Activated naive CD8-positive, alpha-beta T cell treated with anti-CD3 and anti-CD28 coated beads for 36 hours (primary cell): ENCODE measurements around the gene PDE6A. TPM values are rescaled to one million over a fixed set of nuclear protein-coding genes. Genes with fewer than 3 reads are reported as not detected.

ENCODE experiments used
- DNase-seq: peaks from one replicate; pipeline ENCODE4 v3.0.0; 2021
- H3K27ac Mint-ChIP-seq: one replicate; pipeline ENCODE4 v1.8.0; 2022; ENCODE audit warnings: mild to moderate bottlenecking, moderate library complexity, mixed read lengths
- H3K27me3 Mint-ChIP-seq: one replicate; pipeline ENCODE4 v1.8.0; 2022; ENCODE audit warnings: mild to moderate bottlenecking, mixed read lengths
- H3K36me3 Mint-ChIP-seq: one replicate; pipeline ENCODE4 v1.8.0; 2021; ENCODE audit warnings: mild to moderate bottlenecking, mixed read lengths
- H3K4me1 Mint-ChIP-seq: one replicate; pipeline ENCODE4 v1.8.0; 2021; ENCODE audit warnings: mixed read lengths
- H3K4me3 Mint-ChIP-seq: one replicate; pipeline ENCODE4 v1.8.0; 2022; ENCODE audit warnings: mild to moderate bottlenecking, moderate library complexity, mixed read lengths
- H3K9me3 Mint-ChIP-seq: one replicate; pipeline ENCODE4 v1.8.0; 2022; ENCODE audit warnings: mixed read lengths
- total RNA-seq, 2 experiments: library from RNA; stranded (reverse); gene quantifications; one replicate each; pipeline ENCODE4 v1.2.3, GENCODE V29; 2021

The PDE6A gene
- total RNA-seq, 2 experiments from 2014 or later = not detected

DNA sequence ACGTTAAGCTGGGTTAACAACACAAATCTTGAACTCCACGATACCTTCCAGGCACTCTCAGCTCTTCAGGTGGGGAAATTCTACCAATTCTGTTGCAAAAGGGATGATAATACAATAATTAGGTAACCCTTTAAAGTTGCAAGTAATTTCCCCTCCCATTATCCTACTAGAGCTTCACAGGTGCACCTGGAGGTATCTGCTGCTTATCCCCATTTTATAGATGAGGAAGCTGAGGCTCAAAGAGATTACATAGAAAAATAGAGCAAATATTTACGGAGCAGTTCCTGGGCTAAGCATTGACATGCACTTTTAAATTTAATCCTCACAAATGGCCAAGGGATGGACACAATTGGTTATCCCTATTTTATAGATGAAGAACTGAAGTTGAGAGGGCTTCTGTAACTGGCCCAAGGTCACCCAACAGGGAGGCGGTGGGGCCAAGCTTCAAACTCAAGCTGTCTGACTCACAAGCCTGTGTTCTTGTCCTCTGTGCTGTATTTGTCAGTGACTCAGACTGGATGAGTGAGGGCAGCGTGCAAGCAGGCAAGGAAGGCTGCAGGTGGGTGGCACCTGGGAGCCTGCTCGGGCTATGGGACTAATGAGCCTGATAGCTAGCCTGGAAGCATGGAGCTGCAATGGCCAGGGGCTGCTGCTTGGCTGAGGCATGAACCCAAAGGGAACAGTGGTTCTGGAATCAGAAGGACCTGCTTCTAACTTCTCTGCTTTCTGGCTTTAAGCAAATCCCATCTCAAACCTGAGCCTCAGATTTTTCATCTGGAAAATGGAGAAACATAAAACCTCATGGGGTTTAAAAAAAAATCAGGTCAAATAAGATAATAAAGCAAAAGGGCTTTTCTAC lies 105.5 kb downstream of the PDE6A start:
- H3K27ac Mint-ChIP-seq = no peak overlapping the region
- DNase-seq = no peak
- no peak overlapping the region for H3K4me3 Mint-ChIP-seq
- no peaks in the 10 kb centered on the region for H3K4me1 Mint-ChIP-seq
- no peaks in the 10 kb centered on the region for H3K27me3 Mint-ChIP-seq
- H3K9me3 Mint-ChIP-seq = no peaks in the 10 kb centered on the region
- peaks cover 16% of the 10 kb centered on the region for H3K36me3 Mint-ChIP-seq

DNA sequence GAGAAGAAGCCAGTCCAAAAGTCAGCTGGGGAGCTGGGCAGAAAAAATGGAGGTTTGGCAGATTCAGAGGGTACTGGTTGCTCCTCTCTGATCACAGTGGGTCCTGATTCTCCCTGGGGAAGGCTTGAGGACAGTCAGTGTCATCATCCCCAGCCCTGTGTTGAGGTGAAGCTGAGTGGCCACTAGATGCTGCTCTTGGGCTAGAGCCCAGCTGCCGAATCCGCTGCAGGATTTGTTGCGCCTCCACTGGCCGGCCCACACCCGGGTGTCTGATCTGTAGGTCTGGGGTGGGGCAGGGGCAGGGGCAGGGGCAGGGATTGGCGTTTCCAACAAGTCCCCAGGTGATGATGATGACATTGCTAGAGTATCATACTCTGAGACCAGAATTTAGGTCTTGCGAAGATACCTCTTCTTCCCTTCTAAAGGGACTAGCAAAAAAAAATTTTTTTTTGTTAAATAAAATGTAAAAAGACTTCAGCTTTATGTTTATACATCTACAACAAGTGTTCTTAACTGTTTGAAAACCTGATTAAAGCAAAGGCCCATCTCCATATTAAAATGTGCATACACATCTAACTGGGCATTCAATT lies 106.8 kb downstream of the PDE6A start:
- H3K36me3 Mint-ChIP-seq = peaks cover 17% of the 10 kb centered on the region

DNA sequence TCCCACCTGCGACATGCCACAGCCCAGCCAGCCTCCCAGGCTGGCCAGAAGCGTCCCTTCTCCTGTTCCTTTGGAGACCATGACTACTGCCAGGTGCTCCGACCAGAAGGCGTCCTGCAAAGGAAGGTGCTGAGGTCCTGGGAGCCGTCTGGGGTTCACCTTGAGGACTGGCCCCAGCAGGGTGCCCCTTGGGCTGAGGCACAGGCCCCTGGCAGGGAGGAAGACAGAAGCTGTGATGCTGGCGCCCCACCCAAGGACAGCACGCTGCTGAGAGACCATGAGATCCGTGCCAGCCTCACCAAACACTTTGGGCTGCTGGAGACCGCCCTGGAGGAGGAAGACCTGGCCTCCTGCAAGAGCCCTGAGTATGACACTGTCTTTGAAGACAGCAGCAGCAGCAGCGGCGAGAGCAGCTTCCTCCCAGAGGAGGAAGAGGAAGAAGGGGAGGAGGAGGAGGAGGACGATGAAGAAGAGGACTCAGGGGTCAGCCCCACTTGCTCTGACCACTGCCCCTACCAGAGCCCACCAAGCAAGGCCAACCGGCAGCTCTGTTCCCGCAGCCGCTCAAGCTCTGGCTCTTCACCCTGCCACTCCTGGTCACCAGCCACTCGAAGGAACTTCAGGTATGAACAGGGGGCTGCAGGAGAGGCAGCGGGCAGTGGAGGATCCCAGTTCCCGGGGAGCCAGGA lies 108.0 kb downstream of the PDE6A start:
- H3K4me3 Mint-ChIP-seq = no peak overlapping the region
- peaks cover under 1% of the 10 kb centered on the region for H3K4me1 Mint-ChIP-seq
- no peaks in the 10 kb centered on the region for H3K27me3 Mint-ChIP-seq
- H3K27ac Mint-ChIP-seq = no peak overlapping the region
- DNase-seq = no peak
- H3K36me3 Mint-ChIP-seq = peaks cover 19% of the 10 kb centered on the region
- no peaks in the 10 kb centered on the region for H3K9me3 Mint-ChIP-seq

More for the DNA sequence above, 106.8 kb downstream of the PDE6A start:
- Mint-ChIP-seq H3K9me3 (no peaks in the 10 kb centered on the region), H3K4me1 (no peaks in the 10 kb centered on the region), H3K27me3 (no peaks in the 10 kb centered on the region), H3K4me3 (no peak overlapping the region), H3K27ac (no peak overlapping the region)
- DNase-seq = no peak

GRCh38 chr5:149834246-149834855 lies 110.2 kb downstream of the PDE6A start:
- Mint-ChIP-seq H3K36me3 (peaks cover 21% of the 10 kb centered on the region), H3K4me3 (no peak overlapping the region), H3K4me1 (peaks cover 6% of the 10 kb centered on the region), H3K27me3 (no peaks in the 10 kb centered on the region), H3K27ac (no peak overlapping the region), H3K9me3 (no peaks in the 10 kb centered on the region)
- peak; percentile 27 for DNase-seq

GRCh38 chr5:149833116-149833827 lies 111.3 kb downstream of the PDE6A start:
- Mint-ChIP-seq H3K27me3 (no peaks in the 10 kb centered on the region), H3K27ac (no peak overlapping the region), H3K36me3 (peaks cover 21% of the 10 kb centered on the region), H3K9me3 (no peaks in the 10 kb centered on the region), H3K4me3 (peak overlapping the region; percentile 54), H3K4me1 (peaks cover 7% of the 10 kb centered on the region)
- DNase-seq = no peak

GRCh38 chr5:149832636-149833035 lies 112.0 kb downstream of the PDE6A start:
- DNase-seq = no peak
- H3K36me3 Mint-ChIP-seq = peaks cover 21% of the 10 kb centered on the region
- H3K4me3 Mint-ChIP-seq = no peak overlapping the region
- H3K4me1 Mint-ChIP-seq = peaks cover 7% of the 10 kb centered on the region
- no peaks in the 10 kb centered on the region for H3K9me3 Mint-ChIP-seq
- no peaks in the 10 kb centered on the region for H3K27me3 Mint-ChIP-seq
- no peak overlapping the region for H3K27ac Mint-ChIP-seq

- H3K4me3 Mint-ChIP-seq = no peak overlapping the region
- no peaks in the 10 kb centered on the region for H3K27me3 Mint-ChIP-seq
- no peaks in the 10 kb centered on the region for H3K9me3 Mint-ChIP-seq
- peak; percentile 62 for DNase-seq
- no peak overlapping the region for H3K27ac Mint-ChIP-seq
- peaks cover 19% of the 10 kb centered on the region for H3K36me3 Mint-ChIP-seq
- peaks cover 7% of the 10 kb centered on the region for H3K4me1 Mint-ChIP-seq
Observed at GRCh38 chr5:149831492-149831891, 113.1 kb downstream of the PDE6A start.

- Mint-ChIP-seq H3K4me1 (peaks cover 7% of the 10 kb centered on the region), H3K36me3 (peaks cover 15% of the 10 kb centered on the region), H3K27me3 (no peaks in the 10 kb centered on the region), H3K27ac (no peak overlapping the region), H3K4me3 (no peak overlapping the region), H3K9me3 (no peaks in the 10 kb centered on the region)
- DNase-seq = no peak
Observed at GRCh38 chr5:149830579-149830978, 114.0 kb downstream of the PDE6A start.

DNA sequence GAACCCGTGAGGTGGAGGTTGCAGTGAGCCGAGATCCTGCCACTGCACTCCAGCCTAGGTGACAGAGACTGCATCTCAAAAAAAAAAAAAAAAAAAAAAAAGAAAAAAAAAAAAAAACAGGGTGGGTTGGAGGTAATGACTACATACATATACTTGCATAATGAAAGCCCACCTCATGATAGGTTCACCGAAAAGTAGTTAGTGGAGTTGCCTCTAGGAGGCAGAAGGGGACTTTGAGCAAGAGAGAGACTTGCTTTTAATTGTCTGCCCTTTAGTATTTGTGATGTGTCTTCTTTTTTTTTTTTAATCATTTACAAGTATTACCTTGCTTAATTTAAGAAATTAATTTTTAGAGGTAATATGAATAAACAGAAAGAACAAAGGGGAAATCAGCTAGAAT lies 114.6 kb downstream of the PDE6A start:
- no peaks in the 10 kb centered on the region for H3K9me3 Mint-ChIP-seq
- H3K4me1 Mint-ChIP-seq = peaks cover 7% of the 10 kb centered on the region
- H3K4me3 Mint-ChIP-seq = no peak overlapping the region
- H3K36me3 Mint-ChIP-seq = peaks cover 15% of the 10 kb centered on the region
- no peak overlapping the region for H3K27ac Mint-ChIP-seq
- H3K27me3 Mint-ChIP-seq = no peaks in the 10 kb centered on the region
- no peak for DNase-seq

DNA sequence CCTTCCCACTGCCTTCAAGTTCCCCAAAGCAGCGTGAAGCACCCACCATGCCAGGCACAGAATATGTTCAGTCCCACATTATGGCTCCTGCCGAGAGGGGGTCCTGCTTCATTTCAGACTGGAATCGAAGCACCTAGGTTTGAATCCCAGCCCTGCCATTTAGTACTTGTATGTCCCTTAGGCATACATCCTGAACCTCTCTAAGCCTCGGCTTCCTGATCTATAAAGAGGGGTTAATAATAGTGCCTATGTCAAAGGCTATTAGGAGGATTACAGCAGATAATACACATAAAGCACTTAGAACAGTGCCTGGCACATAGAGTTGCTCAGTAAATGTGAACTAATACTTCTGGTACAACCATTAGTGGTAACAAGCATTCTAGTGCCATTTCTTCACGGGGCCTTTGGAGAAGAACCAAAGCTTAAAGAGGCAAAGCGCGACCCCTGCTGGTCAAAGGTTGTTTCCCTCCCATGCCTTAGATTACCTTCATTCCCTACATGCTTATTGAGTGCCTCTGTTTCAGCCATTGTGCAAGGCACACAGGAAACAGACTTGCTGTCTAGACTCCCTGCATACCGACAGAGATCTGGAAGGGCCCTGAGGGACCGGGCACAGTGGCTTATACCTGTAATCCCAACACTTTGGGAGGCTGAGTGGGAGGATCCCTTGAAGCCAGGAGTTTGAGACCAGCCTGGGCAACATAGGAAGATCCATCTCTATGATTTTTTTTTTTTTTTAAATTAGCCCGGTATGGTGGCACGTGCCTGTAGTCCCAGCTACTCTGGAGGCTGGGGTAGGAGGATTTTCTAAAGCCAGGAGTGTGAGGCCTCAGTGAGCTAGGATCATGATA lies 116.2 kb downstream of the PDE6A start:
- peaks cover 7% of the 10 kb centered on the region for H3K4me1 Mint-ChIP-seq
- no peaks in the 10 kb centered on the region for H3K9me3 Mint-ChIP-seq
- H3K27ac Mint-ChIP-seq = no peak overlapping the region
- H3K27me3 Mint-ChIP-seq = no peaks in the 10 kb centered on the region
- DNase-seq = peak; percentile 69
- peaks cover 12% of the 10 kb centered on the region for H3K36me3 Mint-ChIP-seq
- H3K4me3 Mint-ChIP-seq = no peak overlapping the region

DNA sequence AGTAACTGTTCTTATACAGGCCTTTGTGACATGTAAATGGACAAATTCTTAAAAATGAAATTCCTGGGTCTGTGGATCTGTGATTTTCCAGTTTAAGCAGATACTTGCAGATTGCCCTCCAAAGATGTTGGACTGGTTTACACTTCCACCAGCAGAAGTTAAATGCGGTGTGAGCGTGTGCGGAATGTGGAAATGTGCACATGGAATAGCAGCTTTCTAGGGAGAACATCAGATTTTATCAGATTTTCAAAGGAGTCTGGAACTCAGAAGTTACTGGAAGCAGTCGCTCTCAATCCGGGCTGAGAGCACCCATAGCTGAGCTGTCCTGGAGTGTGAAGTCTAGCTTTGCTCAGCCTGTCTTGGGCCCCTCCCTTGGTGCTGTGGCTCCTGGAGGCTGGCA lies 117.0 kb downstream of the PDE6A start:
- DNase-seq = no peak
- H3K9me3 Mint-ChIP-seq = no peaks in the 10 kb centered on the region
- no peak overlapping the region for H3K27ac Mint-ChIP-seq
- peaks cover 7% of the 10 kb centered on the region for H3K4me1 Mint-ChIP-seq
- no peak overlapping the region for H3K4me3 Mint-ChIP-seq
- no peaks in the 10 kb centered on the region for H3K27me3 Mint-ChIP-seq
- peaks cover 10% of the 10 kb centered on the region for H3K36me3 Mint-ChIP-seq

DNA sequence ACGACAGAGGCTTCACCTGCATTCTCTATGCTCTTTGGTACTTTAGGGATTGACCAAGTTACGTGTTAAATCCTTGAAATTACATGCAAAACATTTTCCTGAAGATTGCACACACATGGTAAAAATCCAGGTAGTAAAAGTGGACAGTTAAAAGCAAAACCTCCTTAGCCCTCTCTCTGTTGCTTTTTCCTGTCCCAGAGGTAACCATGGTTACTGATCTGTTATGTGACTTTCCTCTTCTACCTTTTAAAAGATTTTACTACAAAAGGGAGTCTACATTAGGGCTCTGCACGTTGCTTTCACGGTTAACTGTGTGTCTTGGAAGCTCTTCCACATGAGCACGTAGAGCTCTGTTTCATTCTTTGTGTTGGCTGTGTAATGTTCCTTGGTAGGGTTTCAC lies 117.5 kb downstream of the PDE6A start:
- DNase-seq = no peak
- Mint-ChIP-seq H3K36me3 (peaks cover 6% of the 10 kb centered on the region), H3K27ac (no peak overlapping the region), H3K9me3 (no peaks in the 10 kb centered on the region), H3K4me1 (peaks cover 7% of the 10 kb centered on the region), H3K27me3 (no peaks in the 10 kb centered on the region), H3K4me3 (no peak overlapping the region)

DNA sequence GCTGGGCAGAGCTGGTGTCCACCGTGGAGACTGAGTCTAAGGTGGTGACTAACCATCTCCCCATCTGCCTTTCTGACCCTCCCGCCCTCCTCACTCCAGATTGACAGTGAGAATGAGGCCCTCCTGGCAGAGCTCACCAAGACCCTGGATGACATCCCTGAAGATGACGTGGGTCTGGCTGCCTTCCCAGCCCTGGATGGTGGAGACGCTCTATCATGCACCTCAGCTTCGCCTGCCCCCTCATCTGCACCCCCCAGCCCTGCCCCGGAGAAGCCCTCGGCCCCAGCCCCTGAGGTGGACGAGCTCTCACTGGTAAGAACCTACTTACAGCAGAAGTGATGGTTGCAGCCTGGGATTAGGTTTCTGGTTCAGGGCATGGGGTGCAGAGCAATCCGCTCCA lies 118.0 kb downstream of the PDE6A start:
- Mint-ChIP-seq H3K4me3 (no peak overlapping the region), H3K27ac (no peak overlapping the region), H3K4me1 (peaks cover 6% of the 10 kb centered on the region), H3K27me3 (no peaks in the 10 kb centered on the region), H3K36me3 (peaks cover 6% of the 10 kb centered on the region), H3K9me3 (no peaks in the 10 kb centered on the region)
- no peak for DNase-seq

- no peak for DNase-seq
- no peak overlapping the region for H3K4me3 Mint-ChIP-seq
- H3K4me1 Mint-ChIP-seq = peaks cover 2% of the 10 kb centered on the region
- H3K27me3 Mint-ChIP-seq = no peaks in the 10 kb centered on the region
- no peak overlapping the region for H3K27ac Mint-ChIP-seq
- H3K9me3 Mint-ChIP-seq = no peaks in the 10 kb centered on the region
- peaks cover 3% of the 10 kb centered on the region for H3K36me3 Mint-ChIP-seq
Observed at GRCh38 chr5:149824846-149825245, 119.7 kb downstream of the PDE6A start.
